Measurements from ENCODE around the gene SCN1A. TPM values are rescaled to one million over a fixed set of nuclear protein-coding genes. Genes with fewer than 3 reads are reported as not detected.

The SCN1A gene
- total and polyA plus RNA-seq, 10 of the 15 experiments (the other 5 are each of a cell fraction or from before 2014, with no cell fraction given), result not detected

- FAIRE-seq (no peak), DNase-seq (ENCODE audit: low read depth, low spot score) (no peak), ATAC-seq (no peak)
- BruUV-seq (replicated peaks), result no TSS peak
- no peak overlapping the region for H3K27ac ChIP-seq (ENCODE audit: control insufficient read depth, insufficient read depth)
- POLR2A ChIA-PET, result interaction anchor here (0.7 kb wide), 1 partner anchor 187 kb away, joined by 4 read pairs; no protein-coding TSS in a partner anchor
- no peak overlapping the region for H3K4me2 ChIP-seq (ENCODE audit: control insufficient read depth, insufficient read depth)
- RAD21 ChIA-PET (ENCODE audit: unreplicated experiment), result no interaction called here
- H3K79me2 ChIP-seq (ENCODE audit: control insufficient read depth, insufficient read depth, low read length), result no peaks in the 10 kb centered on the region
- no peaks in the 10 kb centered on the region for H3K9me3 ChIP-seq (replicated peaks; ENCODE audit: control insufficient read depth, insufficient read depth, low read length)
- WGBS (ENCODE audit: insufficient coverage, insufficient replicate concordance, low lambda C conversion rate, missing lambda C conversion rate), result 24% methylated on average over 2 of the region's 2 CpGs
- no peak overlapping the region for H3K9ac ChIP-seq (ENCODE audit: control insufficient read depth, insufficient read depth, low read length)
- SMC1A ChIA-PET (ENCODE audit: uncharacterized antibody, unreplicated experiment), result interaction anchor here (0.9 kb wide), 1 partner anchor 9 kb away, joined by 3 read pairs; no protein-coding TSS in a partner anchor
- no peaks in the 10 kb centered on the region for H3K36me3 ChIP-seq (ENCODE audit: control insufficient read depth in 2 of 2, insufficient read depth in 2 of 2, low read length in 1 of 2)
- TF ChIP-seq BCLAF1 (IDR thresholded peaks at IDR 0.05) (no peak), ZNF592 (IDR thresholded peaks at IDR 0.05) (no peak), POLR2AphosphoS2 (IDR thresholded peaks at IDR 0.05; ENCODE audit: low read depth, low read length) (no peak), CHD2 (IDR thresholded peaks at IDR 0.05; ENCODE audit: borderline replicate concordance, low read depth, low read length) (no peak), ESRRA (IDR thresholded peaks at IDR 0.05; ENCODE audit: low read length) (no peak), E2F4 (IDR thresholded peaks at IDR 0.05; ENCODE audit: low read depth, low read length) (no peak), BACH1 (IDR thresholded peaks at IDR 0.05; ENCODE audit: borderline replicate concordance) (no peak), RBBP5 (conservative IDR thresholded peaks at IDR 0.05) (no peak), SPI1 (IDR thresholded peaks at IDR 0.05; ENCODE audit: borderline replicate concordance, insufficient read depth, low read depth, low read length) (no peak), ZNF207 (IDR thresholded peaks at IDR 0.05; ENCODE audit: borderline replicate concordance) (no peak), TCF7 (IDR thresholded peaks at IDR 0.05; ENCODE audit: borderline replicate concordance) (no peak), ZNF24 (IDR thresholded peaks at IDR 0.05) (no peak), KLF5 (IDR thresholded peaks at IDR 0.05; ENCODE audit: partially characterized antibody) (no peak)
- TF ChIP-seq, protein P1, sequence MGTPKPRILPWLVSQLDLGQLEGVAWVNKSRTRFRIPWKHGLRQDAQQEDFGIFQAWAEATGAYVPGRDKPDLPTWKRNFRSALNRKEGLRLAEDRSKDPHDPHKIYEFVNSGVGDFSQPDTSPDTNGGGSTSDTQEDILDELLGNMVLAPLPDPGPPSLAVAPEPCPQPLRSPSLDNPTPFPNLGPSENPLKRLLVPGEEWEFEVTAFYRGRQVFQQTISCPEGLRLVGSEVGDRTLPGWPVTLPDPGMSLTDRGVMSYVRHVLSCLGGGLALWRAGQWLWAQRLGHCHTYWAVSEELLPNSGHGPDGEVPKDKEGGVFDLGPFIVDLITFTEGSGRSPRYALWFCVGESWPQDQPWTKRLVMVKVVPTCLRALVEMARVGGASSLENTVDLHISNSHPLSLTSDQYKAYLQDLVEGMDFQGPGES (IDR thresholded peaks at IDR 0.05), result no peak
- H3K4me1 ChIP-seq (ENCODE audit: control insufficient read depth, insufficient read depth, low read length), result no peaks in the 10 kb centered on the region
- CTCF ChIA-PET, result interaction anchor here (1.5 kb wide), 1 partner anchor 9 kb away, joined by 3 read pairs; no protein-coding TSS in a partner anchor
- intact Hi-C loops (cut with micrococcal nuclease; ENCODE audit: unreplicated experiment) (no loop called here), in situ Hi-C loops (cut with MboI) (no loop called here)
- H4K20me1 ChIP-seq (ENCODE audit: control insufficient read depth, insufficient read depth), result no peaks in the 10 kb centered on the region
- H2AFZ ChIP-seq (ENCODE audit: control insufficient read depth, low read depth, low read length), result no peak overlapping the region
- no peak overlapping the region for H3K4me3 ChIP-seq
- H3K27me3 ChIP-seq (replicated peaks in 1 of 2; ENCODE audit: control insufficient read depth in 2 of 2, insufficient read depth in 2 of 2, low read length in 1 of 2), result no peaks in the 10 kb centered on the region
These were observed 127.4 kb downstream of the SCN1A start for GRCh38 chr2:166000401-166000800.

Measured in GM12878 (cell line).